SK-N-MC (cell line): ENCODE results near the gene NUDT6.
A peak's percentile ranks its signal among the peaks of the same experiment; 100 is the strongest.

ENCODE experiments used
- DNase-seq: peaks from one replicate; pipeline ENCODE4 v3.0.0-alpha.2; 2011; ENCODE audit warnings: low read depth, low spot score
- H3K27ac ChIP-seq: fragments of 200-600 bp; sonication (generic); 2 replicates; pipeline ENCODE4 v1.5.1; 2016; ENCODE audit warnings: mixed run types
- H3K36me3 ChIP-seq: fragments of 200-600 bp; sonication (generic); 2 replicates; pipeline ENCODE4 v1.6.1; 2017; ENCODE audit warnings: antibody characterized with exemption, low read length, mixed read lengths; ENCODE audit not compliant: insufficient read depth
- H3K4me3 ChIP-seq: fragments of 200-600 bp; sonication (generic); 2 replicates; pipeline ENCODE4 v1.5.1; 2016
- H3K9ac ChIP-seq: fragments of 200-600 bp; sonication (generic); 2 replicates; pipeline ENCODE4 v1.8.0; 2017; ENCODE audit warnings: mixed run types, mixed read lengths; ENCODE audit not compliant: insufficient read length
- H3K9me3 ChIP-seq: fragments of 200-600 bp; sonication (generic); 2 replicates; pipeline ENCODE4 v1.6.1; 2017; ENCODE audit warnings: low read depth, mild to moderate bottlenecking, antibody characterized with exemption, low read length, moderate library complexity, mixed read lengths
- EZH2 ChIP-seq: fragments of 200-600 bp; sonication (generic); IDR thresholded peaks from one replicate; pipeline ENCODE4 v1.6.1; 2017; ENCODE audit warnings: antibody characterized with exemption
- FOXP2 ChIP-seq: optimal IDR thresholded peaks from 2 replicates; pipeline ENCODE3; 2011; ENCODE audit warnings: mild to moderate bottlenecking, moderate library complexity; ENCODE audit not compliant: insufficient read depth; ENCODE audit errors: extremely low read length, control extremely low read depth
- POLR2AphosphoS5 ChIP-seq: IDR thresholded peaks from 2 replicates; pipeline ENCODE4 v1.6.1; 2012; ENCODE audit warnings: mild to moderate bottlenecking, low read depth, low read length, borderline replicate concordance

NUDT6 gene

GRCh38 chr4:122921971-122922876, at the start of gene NUDT6:
Gene NUDT6 (minus strand): TSS chr4:122922597. CDS start chr4:122922572, 25 bp downstream.
- peak within 1 kb of the TSS; percentile 75; the same call in 1 of the 2 replicates for H3K27ac ChIP-seq
- peak within 1 kb of the TSS; percentile 92 for H3K9ac ChIP-seq
- no peaks in the 10 kb centered on the region for H3K9me3 ChIP-seq
- DNase-seq = no peak
- H3K4me3 ChIP-seq = peak within 1 kb of the TSS; percentile 98
- H3K36me3 ChIP-seq = no peaks in the 10 kb centered on the region; the same call in 1 of the 2 replicates
- peak; percentile 20; the same call in 1 of the 2 replicates for TF ChIP-seq POLR2AphosphoS5
- TF ChIP-seq EZH2 = no peak

GRCh38 chr4:122968227-122968812, 45.9 kb upstream of the NUDT6 start:
- Histone ChIP-seq H3K27ac (no peak overlapping the region), H3K4me3 (no peak overlapping the region)
- TF ChIP-seq EZH2 (no peak), FOXP2 (no peak), POLR2AphosphoS5 (no peak)

GRCh38 chr4:122967231-122967630, 44.8 kb upstream of the NUDT6 start:
- H3K9ac ChIP-seq = no peak overlapping the region
- no peak for DNase-seq

More at GRCh38 chr4:122968227-122968812, 45.9 kb upstream of the NUDT6 start:
- Histone ChIP-seq H3K36me3 (no peaks in the 10 kb centered on the region; the same call in 1 of the 2 replicates), H3K9ac (no peak overlapping the region), H3K9me3 (no peaks in the 10 kb centered on the region)
- DNase-seq = no peak

GRCh38 chr4:122966201-122966600, 43.8 kb upstream of the NUDT6 start:
- Histone ChIP-seq H3K9ac (no peak overlapping the region), H3K27ac (no peak overlapping the region), H3K36me3 (peaks cover 10% of the 10 kb centered on the region), H3K4me3 (no peak overlapping the region), H3K9me3 (no peaks in the 10 kb centered on the region)
- TF ChIP-seq EZH2 (no peak), FOXP2 (no peak), POLR2AphosphoS5 (no peak)
- DNase-seq = no peak

More at GRCh38 chr4:122967231-122967630, 44.8 kb upstream of the NUDT6 start:
- H3K9me3 ChIP-seq = no peaks in the 10 kb centered on the region
- no peak for TF ChIP-seq EZH2
- no peak for TF ChIP-seq FOXP2
- no peak for TF ChIP-seq POLR2AphosphoS5
- no peak overlapping the region for H3K27ac ChIP-seq
- H3K4me3 ChIP-seq = no peak overlapping the region
- peaks cover 4% of the 10 kb centered on the region; the same call in 1 of the 2 replicates for H3K36me3 ChIP-seq

GRCh38 chr4:122963216-122963615, 40.8 kb upstream of the NUDT6 start:
- no peak for DNase-seq
- Histone ChIP-seq H3K27ac (no peak overlapping the region), H3K4me3 (no peak overlapping the region), H3K9ac (no peak overlapping the region), H3K9me3 (no peaks in the 10 kb centered on the region), H3K36me3 (peaks cover 14% of the 10 kb centered on the region)
- TF ChIP-seq EZH2 (no peak), FOXP2 (no peak)

GRCh38 chr4:122960611-122961000, 38.2 kb upstream of the NUDT6 start:
- no peak overlapping the region for H3K9ac ChIP-seq
- H3K27ac ChIP-seq = no peak overlapping the region
- H3K4me3 ChIP-seq = no peak overlapping the region
- no peak for TF ChIP-seq EZH2
- no peak for TF ChIP-seq POLR2AphosphoS5
- TF ChIP-seq FOXP2 = no peak
- H3K9me3 ChIP-seq = no peaks in the 10 kb centered on the region
- H3K36me3 ChIP-seq = peaks cover 14% of the 10 kb centered on the region
- no peak for DNase-seq

- H3K4me3 ChIP-seq = no peak overlapping the region
- no peak overlapping the region for H3K27ac ChIP-seq
- TF ChIP-seq POLR2AphosphoS5 (no peak), FOXP2 (no peak), EZH2 (no peak)
- no peak for DNase-seq
- H3K9me3 ChIP-seq = no peaks in the 10 kb centered on the region
- H3K9ac ChIP-seq = no peak overlapping the region
- peaks cover 14% of the 10 kb centered on the region for H3K36me3 ChIP-seq
These were observed 37.7 kb upstream of the NUDT6 start for GRCh38 chr4:122959981-122960610.

GRCh38 chr4:122959441-122959840, 37.0 kb upstream of the NUDT6 start:
- H3K27ac ChIP-seq = no peak overlapping the region
- DNase-seq = no peak
- peaks cover 14% of the 10 kb centered on the region for H3K36me3 ChIP-seq
- H3K9me3 ChIP-seq = no peaks in the 10 kb centered on the region
- H3K9ac ChIP-seq = no peak overlapping the region
- no peak for TF ChIP-seq EZH2
- no peak for TF ChIP-seq FOXP2
- TF ChIP-seq POLR2AphosphoS5 = no peak
- no peak overlapping the region for H3K4me3 ChIP-seq
